ENCODE data around the gene RPL12.

RPL12 gene

DNA sequence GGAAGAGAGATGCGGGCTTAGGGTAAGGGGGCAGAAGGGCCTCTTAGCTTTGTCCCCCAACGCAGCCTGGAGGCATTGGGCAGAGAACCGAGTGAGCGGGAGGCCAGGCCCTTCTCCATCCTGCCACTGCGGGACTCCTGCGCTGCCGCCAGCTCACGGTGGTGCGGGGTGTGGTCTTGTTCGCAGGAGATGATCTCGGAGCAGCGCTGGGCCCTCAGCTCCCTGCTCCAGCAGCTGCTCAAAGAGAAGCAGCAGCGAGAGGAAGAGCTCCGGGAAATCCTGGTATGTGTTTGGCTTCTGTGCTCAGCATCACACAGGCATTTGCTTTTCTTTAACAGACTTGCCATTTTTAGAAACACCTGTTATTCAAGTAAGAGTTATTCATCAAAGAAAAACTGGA is 41.4 kb upstream of the RPL12 start:
- no peak for FAIRE-seq
- no peak for DNase-seq (ENCODE audit: insufficient read length, low spot score)
- TF ChIP-seq POLR2AphosphoS5 (IDR thresholded peaks at IDR 0.05; ENCODE audit: low read depth, low read length) (no peak), POU2F2 (IDR thresholded peaks at IDR 0.05; ENCODE audit: low read depth, low read length) (no peak), POLR2A (IDR thresholded peaks at IDR 0.05; ENCODE audit: low read depth, low read length) (no peak)

DNA sequence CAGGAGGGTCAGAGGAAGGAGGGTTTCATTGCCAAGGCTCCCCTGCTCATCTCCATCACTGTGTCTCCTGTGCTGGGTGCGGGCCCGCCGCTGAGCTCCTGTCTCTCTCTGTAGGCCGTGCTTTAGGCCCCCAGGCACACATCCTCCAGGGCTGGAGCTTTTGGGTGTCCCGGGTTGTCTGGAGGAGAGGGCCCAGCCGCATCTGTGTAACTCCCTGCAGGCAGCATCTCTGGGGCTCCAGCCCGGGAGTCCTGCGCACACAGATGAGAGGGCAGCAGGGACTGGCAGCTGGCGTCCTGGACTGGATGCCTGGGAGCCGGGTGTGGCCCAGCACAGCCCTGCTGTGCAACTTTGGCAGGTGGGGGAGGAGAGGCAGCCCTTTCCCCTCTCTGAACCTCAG is 40.3 kb upstream of the RPL12 start:
- DNase-seq (ENCODE audit: insufficient read length, low spot score) (no peak), FAIRE-seq (no peak)
- TF ChIP-seq POLR2A (IDR thresholded peaks at IDR 0.05; ENCODE audit: low read depth, low read length) = no peak
- no peak for TF ChIP-seq PAX5 (IDR thresholded peaks at IDR 0.05; ENCODE audit: insufficient read depth, low read length, severe bottlenecking)
- no peak for TF ChIP-seq POLR2AphosphoS5 (IDR thresholded peaks at IDR 0.05; ENCODE audit: low read depth, low read length)
- TF ChIP-seq POU2F2 (IDR thresholded peaks at IDR 0.05; ENCODE audit: low read depth, low read length) = no peak
- no peak for TF ChIP-seq SPI1 (IDR thresholded peaks at IDR 0.05; ENCODE audit: low read depth, low read length)
- no peak for TF ChIP-seq TAF1 (IDR thresholded peaks at IDR 0.05; ENCODE audit: low read depth, low read length)

DNA sequence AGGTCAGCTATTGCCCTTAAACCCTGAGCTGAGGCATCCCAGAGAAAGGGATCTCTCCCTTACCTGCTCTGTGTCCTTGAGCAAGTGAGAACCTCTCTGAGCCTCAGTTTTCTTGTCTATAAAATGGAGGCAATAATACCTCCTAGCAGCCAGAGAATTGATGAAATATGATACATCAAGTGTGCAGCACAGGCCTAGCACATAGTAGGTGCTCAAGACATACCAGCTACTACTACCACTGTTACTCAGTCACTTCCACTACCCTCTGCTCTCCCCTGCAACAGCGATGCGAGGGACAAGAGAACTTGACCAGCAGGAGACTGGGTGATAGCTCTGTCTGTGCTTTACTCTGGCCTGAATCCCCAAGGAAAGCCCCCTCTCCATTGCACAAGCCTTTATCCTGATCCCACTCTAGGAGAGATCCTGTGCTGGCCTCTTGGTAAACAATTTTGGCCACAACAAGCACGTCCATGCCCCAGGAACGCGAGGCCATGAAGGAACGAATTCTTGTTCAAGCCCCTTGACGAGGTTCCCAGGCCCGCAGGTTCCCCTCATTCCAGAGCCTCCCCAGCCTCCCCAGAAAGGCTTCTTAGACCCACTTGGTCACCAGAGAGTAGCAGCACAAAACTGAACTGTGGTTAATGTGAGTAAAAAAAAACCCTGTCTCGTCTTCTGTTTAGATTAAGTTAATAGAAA is 39.5 kb upstream of the RPL12 start:
- DNase-seq (ENCODE audit: insufficient read length, low spot score) = no peak
- TF ChIP-seq TAF1 (IDR thresholded peaks at IDR 0.05; ENCODE audit: low read depth, low read length) = no peak
- no peak for TF ChIP-seq POU2F2 (IDR thresholded peaks at IDR 0.05; ENCODE audit: low read depth, low read length)
- no peak for TF ChIP-seq POLR2AphosphoS5 (IDR thresholded peaks at IDR 0.05; ENCODE audit: low read depth, low read length)
- no peak for TF ChIP-seq PAX5 (IDR thresholded peaks at IDR 0.05; ENCODE audit: insufficient read depth, low read length, severe bottlenecking)
- no peak for TF ChIP-seq POLR2A (IDR thresholded peaks at IDR 0.05; ENCODE audit: low read depth, low read length)
- TF ChIP-seq SPI1 (IDR thresholded peaks at IDR 0.05; ENCODE audit: low read depth, low read length) = no peak
- FAIRE-seq = no peak

DNA sequence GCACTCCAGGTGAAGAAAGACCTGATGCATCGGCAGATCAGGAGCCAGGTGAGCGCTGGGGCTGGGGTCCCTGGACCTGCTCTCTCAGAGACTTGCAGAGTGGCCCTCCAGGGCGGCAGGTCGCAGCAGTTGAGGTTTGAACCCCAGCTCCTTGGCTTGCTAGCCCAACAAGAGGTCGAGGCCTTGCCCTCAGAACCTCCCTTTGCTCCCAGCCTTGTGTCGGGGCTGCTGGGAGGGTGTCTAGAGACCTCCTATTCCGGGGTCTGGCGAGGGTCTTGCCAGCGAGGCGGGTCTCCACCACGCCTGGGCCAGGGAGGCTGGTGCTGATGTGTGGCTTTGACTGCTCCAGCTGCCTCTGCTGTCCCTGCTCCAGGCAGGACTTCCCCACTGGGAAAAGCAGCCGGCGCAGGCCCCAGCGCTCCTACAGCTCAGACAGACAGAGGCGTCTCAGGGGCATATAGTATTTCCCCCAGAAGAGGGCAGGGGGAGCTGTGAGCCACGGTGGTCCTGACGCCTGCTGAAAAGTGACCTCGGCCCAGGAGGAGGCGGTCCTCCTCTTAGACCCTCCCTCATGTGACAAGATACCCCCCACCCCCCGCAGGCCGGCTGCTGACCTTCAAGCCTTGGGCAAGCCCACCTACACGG is 38.4 kb upstream of the RPL12 start:
- no peak for DNase-seq (ENCODE audit: insufficient read length, low spot score)
- no peak for FAIRE-seq
- TF ChIP-seq POU2F2 (IDR thresholded peaks at IDR 0.05; ENCODE audit: low read depth, low read length) (no peak), POLR2AphosphoS5 (IDR thresholded peaks at IDR 0.05; ENCODE audit: low read depth, low read length) (no peak), PAX5 (IDR thresholded peaks at IDR 0.05; ENCODE audit: insufficient read depth, low read length, severe bottlenecking) (no peak), TAF1 (IDR thresholded peaks at IDR 0.05; ENCODE audit: low read depth, low read length) (no peak), POLR2A (IDR thresholded peaks at IDR 0.05; ENCODE audit: low read depth, low read length) (no peak), SPI1 (IDR thresholded peaks at IDR 0.05; ENCODE audit: low read depth, low read length) (no peak)

DNA sequence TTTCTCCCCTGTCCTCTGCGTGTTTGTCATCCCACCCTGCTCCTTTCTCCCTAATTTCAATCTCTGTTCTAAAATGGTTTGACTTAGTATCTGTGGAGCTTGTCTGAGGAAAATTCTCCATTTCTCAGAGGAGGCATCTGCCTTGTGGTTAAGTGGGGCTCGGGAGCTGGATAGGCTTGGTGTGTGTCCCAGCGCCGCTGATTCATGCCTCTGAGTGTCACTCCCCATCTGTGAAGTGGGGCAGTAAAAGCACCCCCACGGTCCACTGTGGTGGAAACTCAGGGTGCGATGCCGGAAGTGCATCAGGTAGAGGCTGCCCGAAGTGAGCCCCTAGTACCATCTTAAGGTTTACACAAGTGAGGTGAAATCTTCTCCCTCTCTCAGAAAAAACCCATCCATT is 37.7 kb upstream of the RPL12 start:
- TF ChIP-seq POU2F2 (IDR thresholded peaks at IDR 0.05; ENCODE audit: low read depth, low read length) = no peak
- TF ChIP-seq POLR2A (IDR thresholded peaks at IDR 0.05; ENCODE audit: low read depth, low read length) = no peak
- FAIRE-seq (no peak), DNase-seq (ENCODE audit: insufficient read length, low spot score) (no peak)

DNA sequence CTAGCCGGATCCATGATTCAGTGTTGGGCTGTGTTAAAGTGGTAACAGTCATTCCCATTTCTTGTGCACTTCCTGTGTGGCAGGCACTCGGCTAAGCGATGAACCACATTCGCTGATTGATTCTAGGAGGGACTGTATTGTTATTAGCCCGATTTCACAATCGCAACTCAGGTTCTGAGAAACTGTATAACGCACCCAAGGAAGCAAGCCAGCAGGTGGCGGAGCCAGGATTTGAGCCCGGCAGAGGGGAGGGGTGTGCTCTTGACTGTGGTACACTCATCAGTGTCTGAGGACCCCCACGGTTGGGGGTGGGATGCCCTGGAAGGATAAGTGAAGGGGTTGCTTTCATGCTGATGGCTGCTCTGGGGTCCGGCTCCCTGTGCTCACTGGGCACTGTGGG is 34.8 kb upstream of the RPL12 start:
- no peak for TF ChIP-seq PAX5 (IDR thresholded peaks at IDR 0.05; ENCODE audit: insufficient read depth, low read length, severe bottlenecking)
- no peak for TF ChIP-seq SPI1 (IDR thresholded peaks at IDR 0.05; ENCODE audit: low read depth, low read length)
- TF ChIP-seq POLR2A (IDR thresholded peaks at IDR 0.05; ENCODE audit: low read depth, low read length) = no peak
- TF ChIP-seq POU2F2 (IDR thresholded peaks at IDR 0.05; ENCODE audit: low read depth, low read length) = no peak
- no peak for TF ChIP-seq POLR2AphosphoS5 (IDR thresholded peaks at IDR 0.05; ENCODE audit: low read depth, low read length)
- DNase-seq (ENCODE audit: insufficient read length, low spot score) = no peak
- FAIRE-seq = no peak

DNA sequence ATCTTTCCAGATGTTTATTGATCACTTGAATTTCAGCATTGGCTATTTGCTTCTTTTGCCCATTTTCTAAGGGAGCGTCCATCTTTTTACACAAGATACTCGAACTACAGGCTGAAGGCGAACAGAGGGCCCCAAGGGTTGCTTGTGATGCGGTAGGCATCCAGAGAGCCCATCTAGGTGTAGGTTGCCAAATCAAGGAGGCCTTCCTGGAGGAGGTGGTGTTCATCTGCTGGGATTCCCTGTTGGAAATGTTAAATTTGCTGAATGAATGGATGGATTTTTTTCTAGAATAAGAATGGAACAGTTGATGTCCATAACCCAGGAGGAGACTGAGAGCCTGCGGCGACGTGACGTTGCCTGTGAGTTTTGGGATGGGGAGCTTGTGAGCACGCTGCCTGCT is 31.5 kb upstream of the RPL12 start:
- no peak for FAIRE-seq
- TF ChIP-seq TAF1 (IDR thresholded peaks at IDR 0.05; ENCODE audit: low read depth, low read length) (no peak), POLR2A (IDR thresholded peaks at IDR 0.05; ENCODE audit: low read depth, low read length) (no peak), POU2F2 (IDR thresholded peaks at IDR 0.05; ENCODE audit: low read depth, low read length) (no peak), POLR2AphosphoS5 (IDR thresholded peaks at IDR 0.05; ENCODE audit: low read depth, low read length) (no peak), PAX5 (IDR thresholded peaks at IDR 0.05; ENCODE audit: insufficient read depth, low read length, severe bottlenecking) (no peak), SPI1 (IDR thresholded peaks at IDR 0.05; ENCODE audit: low read depth, low read length) (no peak)
- DNase-seq (ENCODE audit: insufficient read length, low spot score) = no peak

DNA sequence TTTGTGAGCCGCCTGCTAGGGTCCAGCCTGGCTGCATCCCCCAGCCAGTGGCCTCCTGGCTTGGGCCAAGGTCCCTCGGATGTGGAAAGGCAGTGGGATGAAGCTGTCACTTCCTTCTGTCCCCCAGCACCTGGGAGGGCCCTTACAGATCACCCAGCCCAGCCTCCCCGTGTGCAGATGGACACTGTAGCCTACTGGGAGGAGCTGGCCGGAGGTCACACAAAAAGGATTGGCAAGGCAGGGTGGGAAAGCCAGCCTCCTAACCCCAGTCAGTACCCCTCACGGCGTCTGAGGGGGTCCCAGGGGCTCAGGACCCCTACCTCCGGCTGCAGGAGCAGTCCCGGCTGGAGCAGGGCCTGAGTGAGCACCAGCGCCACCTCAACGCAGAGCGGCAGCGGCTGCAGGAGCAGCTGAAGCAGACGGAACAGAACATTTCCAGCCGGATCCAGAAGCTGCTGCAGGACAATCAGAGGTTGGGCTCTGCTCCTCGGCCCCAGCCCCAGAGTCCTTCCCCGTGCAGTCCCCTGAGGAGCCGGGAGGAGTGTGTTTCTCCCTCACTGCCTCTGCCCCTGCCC is 28.4 kb upstream of the RPL12 start:
- no peak for DNase-seq (ENCODE audit: insufficient read length, low spot score)
- no peak for TF ChIP-seq PAX5 (IDR thresholded peaks at IDR 0.05; ENCODE audit: insufficient read depth, low read length, severe bottlenecking)
- no peak for TF ChIP-seq POU2F2 (IDR thresholded peaks at IDR 0.05; ENCODE audit: low read depth, low read length)
- no peak for TF ChIP-seq POLR2AphosphoS5 (IDR thresholded peaks at IDR 0.05; ENCODE audit: low read depth, low read length)
- no peak for TF ChIP-seq POLR2A (IDR thresholded peaks at IDR 0.05; ENCODE audit: low read depth, low read length)
- no peak for TF ChIP-seq SPI1 (IDR thresholded peaks at IDR 0.05; ENCODE audit: low read depth, low read length)
- TF ChIP-seq TAF1 (IDR thresholded peaks at IDR 0.05; ENCODE audit: low read depth, low read length) = no peak
- FAIRE-seq = no peak

DNA sequence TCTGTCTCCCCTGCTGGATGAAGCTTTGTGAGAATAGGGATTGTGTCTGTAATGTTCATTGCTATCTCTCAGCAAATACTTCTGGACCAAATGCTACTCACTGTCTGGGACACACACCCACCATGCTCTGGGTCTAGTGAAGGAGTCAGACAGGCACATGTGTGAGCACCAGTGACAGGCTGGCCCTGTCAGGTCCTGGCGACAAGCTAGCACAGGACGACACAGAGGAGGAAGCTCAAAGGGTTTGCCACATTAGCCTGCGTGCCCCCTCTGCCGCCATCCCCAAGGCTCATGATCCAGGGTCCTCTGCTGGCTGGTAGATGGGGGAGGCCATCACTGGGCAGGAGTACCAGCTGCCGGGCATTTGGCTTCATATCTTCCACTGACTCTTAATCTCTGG is 23.4 kb upstream of the RPL12 start:
- no peak for TF ChIP-seq POLR2A (IDR thresholded peaks at IDR 0.05; ENCODE audit: low read depth, low read length)
- no peak for TF ChIP-seq POU2F2 (IDR thresholded peaks at IDR 0.05; ENCODE audit: low read depth, low read length)
- no peak for TF ChIP-seq TAF1 (IDR thresholded peaks at IDR 0.05; ENCODE audit: low read depth, low read length)
- TF ChIP-seq POLR2AphosphoS5 (IDR thresholded peaks at IDR 0.05; ENCODE audit: low read depth, low read length) = no peak
- TF ChIP-seq PAX5 (IDR thresholded peaks at IDR 0.05; ENCODE audit: insufficient read depth, low read length, severe bottlenecking) = no peak
- no peak for TF ChIP-seq SPI1 (IDR thresholded peaks at IDR 0.05; ENCODE audit: low read depth, low read length)
- FAIRE-seq = no peak
- DNase-seq (ENCODE audit: insufficient read length, low spot score) = no peak

DNA sequence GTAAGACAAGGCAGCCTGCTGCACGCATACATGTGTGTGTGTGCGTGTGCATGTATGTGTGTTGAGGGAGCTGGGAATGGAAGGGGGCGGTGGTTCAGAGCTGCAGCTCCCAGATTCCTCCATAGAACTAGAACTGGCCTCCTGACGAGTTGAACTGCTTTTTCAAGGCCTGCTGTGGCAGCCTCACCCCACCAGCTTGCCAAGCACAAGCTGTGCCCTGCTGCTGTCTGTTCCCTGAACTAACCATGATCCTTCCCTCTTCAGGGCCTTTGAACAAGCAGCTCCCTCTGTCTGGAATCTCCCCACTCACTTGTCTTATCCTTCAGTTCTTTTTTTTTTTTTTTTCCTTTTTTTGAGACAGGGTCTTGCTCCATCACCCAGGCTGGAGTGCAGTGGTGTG is 22.7 kb upstream of the RPL12 start:
- DNase-seq (ENCODE audit: insufficient read length, low spot score) = no peak
- TF ChIP-seq POU2F2 (IDR thresholded peaks at IDR 0.05; ENCODE audit: low read depth, low read length) (no peak), SPI1 (IDR thresholded peaks at IDR 0.05; ENCODE audit: low read depth, low read length) (no peak), POLR2AphosphoS5 (IDR thresholded peaks at IDR 0.05; ENCODE audit: low read depth, low read length) (no peak), TAF1 (IDR thresholded peaks at IDR 0.05; ENCODE audit: low read depth, low read length) (no peak)
- no peak for FAIRE-seq
